NB4 (cell line): ENCODE data around the gene TOMT.

Experiments
- CTCF ChIP-seq: IDR thresholded peaks from one replicate; pipeline ENCODE4 v1.5.1; 2012; ENCODE audit warnings: low read depth, low read length
- MYC ChIP-seq: IDR thresholded peaks from 2 replicates; pipeline ENCODE4 v1.6.1; 2011; ENCODE audit warnings: low read depth, low read length
- POLR2A ChIP-seq: IDR thresholded peaks from 2 replicates; pipeline ENCODE4 v1.6.1; 2011; ENCODE audit warnings: mild to moderate bottlenecking; ENCODE audit not compliant: insufficient read length; ENCODE audit errors: extremely low read depth

GRCh38 chr11:72088076-72088808, 17.5 kb upstream of the TOMT start:
- TF ChIP-seq CTCF (no peak), POLR2A (no peak), MYC (no peak)
